Stimulated activated CD8-positive, alpha-beta memory T cell treated with anti-CD3 and anti-CD28 coated beads, Interleukin-2, amount 100 ng/mL, for 48 hours (primary cell): ENCODE measurements around the gene RXFP4.

Experiments
- DNase-seq, 2 donors: peaks; one replicate each; pipeline ENCODE4 v3.0.0-alpha.2; 2020; ENCODE audit warnings: low read depth in 2 of 2

Gene RXFP4

GRCh38 chr1:155931332-155932038 is 10.0 kb upstream of the RXFP4 start:
- DNase-seq: no peak

GRCh38 chr1:155932081-155932480 is 9.4 kb upstream of the RXFP4 start:
- no peak for DNase-seq

GRCh38 chr1:155932487-155932886 is 9.0 kb upstream of the RXFP4 start:
- DNase-seq: no peak

GRCh38 chr1:155933591-155934096 is 7.8 kb upstream of the RXFP4 start:
- DNase-seq: no peak

- peak; percentile 84 to 91 for DNase-seq
These were observed 7.1 kb upstream of the RXFP4 start, which contains the start of gene KHDC4 for GRCh38 chr1:155934097-155934935. TSS of gene KHDC4 (minus strand) at chr1:155934413. CDS start at chr1:155934373, 40 bp downstream.

GRCh38 chr1:155934936-155935590 is 6.4 kb upstream of the RXFP4 start:
- no peak for DNase-seq

- no peak for DNase-seq
These were observed 3.2 kb upstream of the RXFP4 start for GRCh38 chr1:155938220-155938627.

- DNase-seq: no peak
These were observed 901 bp upstream of the RXFP4 start for GRCh38 chr1:155940482-155940992.

- no peak for DNase-seq
These were observed 550 bp downstream of the RXFP4 start for GRCh38 chr1:155941845-155942531.

GRCh38 chr1:155942578-155943141 is 1.2 kb downstream of the RXFP4 start:
- no peak for DNase-seq

GRCh38 chr1:155944444-155944799 is 3.0 kb downstream of the RXFP4 start:
- no peak for DNase-seq

- no peak for DNase-seq
These were observed 5.3 kb downstream of the RXFP4 start for GRCh38 chr1:155946633-155947219.

GRCh38 chr1:155947292-155947691 is 5.9 kb downstream of the RXFP4 start:
- no peak for DNase-seq

GRCh38 chr1:155947741-155948140 is 6.3 kb downstream of the RXFP4 start:
- no peak for DNase-seq

GRCh38 chr1:155950829-155951228 is 9.4 kb downstream of the RXFP4 start:
- no peak for DNase-seq

- DNase-seq: no peak
These were observed 10.5 kb downstream of the RXFP4 start for GRCh38 chr1:155951753-155952504.

GRCh38 chr1:155952505-155952890 is 11.1 kb downstream of the RXFP4 start:
- no peak for DNase-seq

- DNase-seq: no peak
These were observed 13.2 kb downstream of the RXFP4 start for GRCh38 chr1:155954645-155955044.

GRCh38 chr1:155957411-155957915 is 16.0 kb downstream of the RXFP4 start:
- DNase-seq: no peak
